GM18517 (cell line): ENCODE data around the gene MNDA.

Experiments used
- ATAC-seq: cut with Tn5 transposase; IDR thresholded peaks from one replicate; pipeline ENCODE4 v1.9.1; 2021; ENCODE audit warnings: mild to moderate bottlenecking, moderate library complexity; ENCODE audit not compliant: unreplicated experiment

MNDA gene

GRCh38 chr1:158830904-158831507 is at the start of gene MNDA:
TSS of gene MNDA (plus strand) at chr1:158831351. CDS start at chr1:158842154, 10,803 bp downstream.
- peak; percentile 95 for ATAC-seq

- ATAC-seq: no peak
Measured at GRCh38 chr1:158793604-158794003, 37.5 kb upstream of the MNDA start.

GRCh38 chr1:158794247-158794646 is 36.9 kb upstream of the MNDA start:
- no peak for ATAC-seq

DNA sequence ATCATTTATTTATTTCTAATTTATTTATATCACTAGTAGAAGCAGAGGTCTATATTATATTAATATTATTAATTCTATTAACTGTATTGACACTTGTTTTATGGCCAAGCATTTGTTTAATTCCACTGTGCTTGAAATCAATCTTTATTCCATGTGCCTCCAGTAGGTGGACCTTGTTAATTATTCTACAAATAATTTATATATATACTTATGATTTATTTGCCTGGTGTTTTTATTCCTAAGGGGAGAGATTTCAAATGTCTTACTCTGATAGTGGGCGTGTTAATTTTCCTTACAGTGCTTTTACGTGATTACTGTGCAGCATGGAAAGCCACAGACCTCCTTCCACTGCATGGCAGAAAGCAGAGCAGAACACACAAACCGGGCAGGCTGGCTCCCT is 32.6 kb upstream of the MNDA start:
- no peak for ATAC-seq

- ATAC-seq: no peak
Measured at GRCh38 chr1:158799689-158800088, 31.5 kb upstream of the MNDA start.

DNA sequence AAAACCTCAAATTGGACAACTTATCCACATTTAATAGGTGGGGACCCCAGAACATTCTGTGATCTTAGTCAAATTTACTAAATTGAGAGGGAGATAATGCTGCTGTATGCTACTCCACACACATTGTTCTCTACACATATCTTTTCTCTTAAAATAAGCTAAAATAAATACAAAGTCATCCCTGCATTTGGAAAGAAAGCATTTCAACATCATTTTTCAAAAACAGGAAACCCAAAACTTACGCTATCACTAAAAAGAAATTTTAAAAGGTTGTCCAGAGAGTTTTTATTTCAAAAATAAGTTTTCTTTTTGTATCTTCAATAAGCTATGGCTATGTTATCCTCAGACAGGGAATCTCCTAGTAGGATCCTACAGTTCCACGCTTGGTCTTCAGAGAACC is 30.6 kb upstream of the MNDA start:
- ATAC-seq: no peak

- ATAC-seq: no peak
Measured at GRCh38 chr1:158801396-158801795, 29.8 kb upstream of the MNDA start.

- ATAC-seq: no peak
Measured at GRCh38 chr1:158803678-158804077, 27.5 kb upstream of the MNDA start.

DNA sequence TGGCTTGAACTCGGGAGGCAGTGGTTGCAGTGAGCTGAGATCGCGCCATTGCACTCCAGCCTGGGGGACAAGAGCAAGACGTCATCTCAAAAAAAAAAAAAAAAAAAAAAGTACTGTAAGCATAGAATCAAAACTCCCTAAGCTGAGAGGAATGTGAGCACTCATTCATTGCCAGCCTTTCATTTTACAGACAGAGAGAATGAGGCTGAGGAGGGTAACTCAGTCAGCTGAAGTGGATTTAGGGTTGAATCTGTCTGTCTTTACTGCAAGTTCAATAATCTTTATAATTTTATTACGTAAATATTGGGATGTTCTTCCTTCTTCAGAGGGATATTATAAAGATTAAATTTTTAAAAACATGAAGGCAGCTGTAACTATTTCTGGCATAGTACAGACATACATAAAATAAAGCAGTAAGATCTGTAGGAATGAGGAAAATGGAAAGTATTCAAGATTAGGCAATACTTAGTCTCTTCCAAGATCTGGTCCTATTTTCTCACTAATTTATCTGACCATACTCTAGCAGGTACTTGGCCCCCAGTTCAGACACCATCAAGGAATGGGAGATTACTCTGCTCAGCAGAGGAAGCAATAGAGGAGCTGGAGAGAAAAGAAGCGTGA is 24.1 kb upstream of the MNDA start:
- no peak for ATAC-seq

DNA sequence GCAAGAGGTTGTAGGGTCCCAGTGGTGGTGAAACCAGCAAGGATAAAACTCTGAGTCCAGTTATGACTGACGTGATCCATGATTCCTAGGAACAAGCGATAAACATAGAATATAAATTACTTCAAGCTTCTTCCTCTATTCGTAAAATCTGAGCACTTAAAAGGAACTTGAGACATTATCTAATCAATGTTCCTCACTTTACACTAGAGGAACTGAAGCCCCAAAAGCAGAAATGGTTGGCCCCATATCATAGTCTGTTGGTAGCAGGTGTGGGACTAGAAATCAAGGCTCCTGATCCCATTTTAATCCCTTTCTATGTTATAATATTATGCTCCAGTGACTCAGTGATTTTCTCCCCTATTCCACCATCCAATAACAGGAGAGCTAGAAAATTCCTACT is 21.9 kb upstream of the MNDA start:
- no peak for ATAC-seq

DNA sequence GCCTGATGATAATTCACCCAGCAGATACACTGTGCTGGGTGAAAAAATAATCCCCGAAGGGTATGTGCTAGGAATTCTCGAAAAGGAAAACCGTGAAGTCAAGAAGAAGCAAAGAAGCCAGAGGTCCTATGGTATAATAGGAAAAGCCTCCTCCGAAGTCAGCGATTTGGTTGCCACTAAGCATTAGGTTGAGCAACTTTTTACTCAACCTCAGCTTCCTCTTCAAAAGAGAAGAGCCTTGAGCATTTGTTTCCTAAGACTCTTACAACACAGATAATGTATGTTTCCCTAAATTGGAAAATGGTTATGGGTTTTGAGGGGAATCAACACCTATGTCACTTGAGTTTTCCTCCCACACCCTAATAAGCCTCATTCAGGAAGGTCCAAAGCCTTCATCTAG is 21.3 kb upstream of the MNDA start:
- no peak for ATAC-seq

- ATAC-seq: no peak
Measured at GRCh38 chr1:158810311-158810710, 20.8 kb upstream of the MNDA start.

DNA sequence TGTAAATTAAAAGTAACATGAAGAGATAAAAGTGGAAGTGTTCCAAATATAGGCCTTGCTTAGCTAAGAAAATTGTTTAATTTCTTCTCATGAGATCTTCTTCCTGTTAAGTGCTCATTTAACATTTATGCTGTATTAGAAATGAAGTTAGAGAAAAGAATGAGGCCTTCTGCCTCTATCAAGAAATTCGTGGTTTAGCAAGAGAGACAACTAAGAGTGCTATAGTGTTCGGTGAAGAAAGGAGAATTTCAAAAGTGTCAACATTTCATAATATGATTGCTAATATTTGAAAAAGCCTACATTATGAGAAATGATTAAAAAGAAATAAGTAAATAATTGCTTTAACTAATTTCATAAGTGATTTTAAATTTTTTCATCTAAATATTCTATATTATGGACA is 18.8 kb upstream of the MNDA start:
- ATAC-seq: no peak

- ATAC-seq: no peak
Measured at GRCh38 chr1:158813164-158813563, 18.0 kb upstream of the MNDA start.

- ATAC-seq: no peak
Measured at GRCh38 chr1:158814970-158815369, 16.2 kb upstream of the MNDA start.

DNA sequence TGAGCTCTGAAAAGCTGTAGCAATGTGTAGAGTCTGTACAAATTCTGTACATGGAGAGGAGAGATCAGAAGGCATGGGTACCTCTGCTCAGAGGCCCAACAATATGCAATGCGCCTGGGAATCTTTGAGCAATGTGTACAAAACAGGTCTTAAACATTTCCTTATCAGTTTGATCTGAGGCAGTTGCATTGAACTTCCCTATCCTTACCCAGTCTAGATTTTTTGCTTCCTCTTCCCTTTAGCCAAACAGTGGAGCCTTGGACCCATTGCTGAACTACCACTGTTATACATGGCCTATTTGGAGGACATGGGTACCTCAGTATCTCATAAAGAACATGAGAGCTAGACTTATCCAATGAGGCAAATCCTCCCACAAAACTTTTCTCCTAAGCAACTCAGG is 12.6 kb upstream of the MNDA start:
- ATAC-seq: no peak

DNA sequence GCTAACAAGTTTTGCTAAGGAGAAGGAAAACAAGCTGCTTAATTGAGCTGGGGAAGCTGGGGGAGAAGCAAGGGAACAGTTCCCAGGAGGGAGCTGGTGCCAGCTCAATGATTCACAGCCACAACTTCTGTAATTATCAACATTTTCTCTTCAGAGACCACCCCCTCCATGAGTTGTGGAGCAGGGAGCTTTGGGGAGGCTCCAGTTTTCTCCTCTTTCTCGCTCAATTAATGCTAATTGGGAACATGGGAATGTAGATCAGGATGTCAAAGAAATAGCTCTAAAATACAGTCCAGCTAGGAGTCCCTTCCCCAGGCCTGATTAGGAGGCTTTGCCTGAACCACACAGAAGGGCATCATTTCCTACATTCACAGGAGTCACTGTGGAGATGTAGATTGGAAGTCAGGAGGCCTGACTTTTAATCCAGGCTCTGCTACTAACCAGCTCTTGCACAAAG is 12.1 kb upstream of the MNDA start:
- no peak for ATAC-seq

DNA sequence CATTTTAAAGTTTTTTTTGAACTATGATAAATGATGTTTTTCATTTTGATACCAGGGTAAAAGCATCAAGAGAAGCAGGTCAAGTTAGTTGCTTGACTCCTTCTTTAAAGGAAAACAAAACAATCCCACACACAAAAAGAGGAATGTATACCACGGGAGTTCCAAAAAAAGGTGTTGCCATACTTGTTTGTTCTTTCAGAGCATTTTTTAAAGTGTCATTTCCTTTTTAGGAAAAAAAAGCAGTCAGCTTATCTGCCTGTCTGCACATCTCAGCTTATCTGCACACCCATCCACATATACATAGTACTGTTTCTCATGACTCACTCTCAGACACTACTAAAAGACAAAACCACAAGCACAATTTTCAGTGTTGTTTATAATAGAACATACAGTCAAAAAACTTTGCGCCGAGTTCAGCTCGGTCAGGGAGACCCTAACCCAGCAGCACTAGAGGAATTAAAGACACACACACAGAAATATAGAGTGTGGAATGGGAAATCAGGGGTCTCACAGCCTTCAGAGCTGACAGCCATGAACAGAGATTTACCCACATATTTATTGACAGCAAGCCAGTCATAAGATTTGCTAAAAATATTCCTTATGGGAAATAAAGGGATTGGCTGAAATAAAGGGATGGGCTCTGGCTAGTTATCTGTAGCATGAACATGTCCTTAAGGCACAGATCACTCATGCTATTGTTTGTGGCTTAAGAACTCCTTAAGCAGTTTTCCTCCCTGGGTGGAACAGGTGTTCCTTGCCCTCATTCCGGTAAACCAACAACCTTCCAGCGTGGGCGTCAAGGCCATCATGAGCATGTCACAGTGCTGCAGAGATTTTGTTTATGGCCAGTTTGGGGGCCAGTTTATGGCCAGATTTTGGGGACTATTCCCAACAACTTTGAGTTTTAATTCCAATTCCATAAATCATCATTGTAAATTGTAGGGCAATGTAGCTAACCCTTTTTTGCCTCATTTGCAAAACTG is 11.4 kb upstream of the MNDA start:
- peak; percentile 71 for ATAC-seq

- no peak for ATAC-seq
Measured at GRCh38 chr1:158821723-158822122, 9.4 kb upstream of the MNDA start.

DNA sequence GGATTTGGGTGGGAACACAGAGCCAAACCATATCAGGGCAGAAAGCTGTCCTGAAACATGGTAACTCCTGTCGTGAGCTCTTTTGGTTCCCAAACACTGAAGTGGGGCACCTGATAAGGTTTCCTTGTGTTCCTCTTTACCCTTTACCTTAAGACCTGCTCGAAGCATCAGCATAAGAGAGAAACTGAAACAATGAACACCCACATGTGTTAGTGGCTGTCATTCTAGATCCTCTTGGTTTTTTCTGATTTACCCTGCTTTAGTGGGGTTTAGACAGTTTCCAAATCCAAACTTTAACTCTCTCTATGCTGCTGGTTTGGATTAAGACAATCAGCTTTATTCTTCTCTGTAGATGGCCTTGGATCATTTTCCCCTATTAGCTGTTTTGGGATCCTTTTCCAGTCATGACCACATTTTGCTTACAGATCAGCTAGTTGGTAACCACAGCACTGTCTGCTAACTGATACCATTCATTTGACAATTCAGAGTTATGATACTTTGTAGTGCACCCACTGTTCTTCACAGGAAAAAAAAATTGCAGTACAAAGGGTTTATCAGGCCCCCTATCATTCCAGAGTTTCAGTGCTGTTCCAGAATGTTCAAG is 975 bp upstream of the MNDA start:
- peak; percentile 51 for ATAC-seq

GRCh38 chr1:158833264-158833663 is 2.1 kb downstream of the MNDA start:
- no peak for ATAC-seq
